ENCODE data around the gene FADS6.

The FADS6 gene

GRCh38 chr17:74866198-74866835, 27.1 kb downstream of the FADS6 start:
- DNase-seq (ENCODE audit: low spot score): no peak

- DNase-seq (ENCODE audit: low spot score): no peak
Measured at GRCh38 chr17:74865504-74866197, 27.8 kb downstream of the FADS6 start.

- peak; percentile 91 for DNase-seq (ENCODE audit: low spot score)
Measured at GRCh38 chr17:74864866-74865395, 28.5 kb downstream of the FADS6 start.

- no peak for DNase-seq (ENCODE audit: low spot score)
Measured at GRCh38 chr17:74864297-74864865, 29.1 kb downstream of the FADS6 start.

GRCh38 chr17:74863420-74864296, 29.8 kb downstream of the FADS6 start:
- no peak for DNase-seq (ENCODE audit: low spot score)

- DNase-seq (ENCODE audit: low spot score): no peak
Measured at GRCh38 chr17:74862919-74863318, 30.5 kb downstream of the FADS6 start.

GRCh38 chr17:74862108-74862901, 31.1 kb downstream of the FADS6 start:
- peak; percentile 93 for DNase-seq (ENCODE audit: low spot score)

- peak; percentile 68 for DNase-seq (ENCODE audit: low spot score)
Measured at GRCh38 chr17:74861662-74862107, 31.7 kb downstream of the FADS6 start.

- DNase-seq (ENCODE audit: low spot score): no peak
Measured at GRCh38 chr17:74860872-74861661, 32.4 kb downstream of the FADS6 start.

- DNase-seq (ENCODE audit: low spot score): no peak
Measured at GRCh38 chr17:74860229-74860871, 33.1 kb downstream of the FADS6 start.

GRCh38 chr17:74859459-74860228, 33.8 kb downstream of the FADS6 start, which contains the start of gene GRIN2C:
GRIN2C (minus strand) TSS chr17:74859885; CDS start chr17:74855092, 4,793 bp downstream.
- peak; percentile 73 for DNase-seq (ENCODE audit: low spot score)

GRCh38 chr17:74858672-74859458, 34.6 kb downstream of the FADS6 start:
- no peak for DNase-seq (ENCODE audit: low spot score)

GRCh38 chr17:74857191-74857590, 36.2 kb downstream of the FADS6 start:
- DNase-seq (ENCODE audit: low spot score): no peak

- DNase-seq (ENCODE audit: low spot score): no peak
Measured at GRCh38 chr17:74856112-74856511, 37.3 kb downstream of the FADS6 start.

GRCh38 chr17:74855323-74855722, 38.1 kb downstream of the FADS6 start:
- DNase-seq (ENCODE audit: low spot score): no peak

- no peak for DNase-seq (ENCODE audit: low spot score)
Measured at GRCh38 chr17:74854792-74855191, 38.6 kb downstream of the FADS6 start.

- no peak for DNase-seq (ENCODE audit: low spot score)
Measured at GRCh38 chr17:74853669-74854068, 39.8 kb downstream of the FADS6 start.

- no peak for DNase-seq (ENCODE audit: low spot score)
Measured at GRCh38 chr17:74853048-74853397, 40.4 kb downstream of the FADS6 start.

All from ecto neural progenitor cell (in vitro differentiated cells).